Measurements from ENCODE around the gene GPR137. TPM values are rescaled to one million over a fixed set of nuclear protein-coding genes. Genes with fewer than 3 reads are reported as not detected.
A peak's percentile ranks its signal among the peaks of the same experiment; 100 is the strongest.

Gene GPR137
- total and polyA plus RNA-seq, 10 of the 15 experiments (the other 5 are each of a cell fraction or from before 2014, with no cell fraction given), result 0.37 to 29.2 (median 13.8) TPM

GRCh38 chr11:64284962-64285884 lies at the start of gene GPR137 (continued):
- no peak for TF ChIP-seq E2F8 (IDR thresholded peaks at IDR 0.05; ENCODE audit: low read depth, partially characterized antibody)
- TF ChIP-seq MTA2 (IDR thresholded peaks at IDR 0.05; ENCODE audit: low read depth), result no peak
- no peak for TF ChIP-seq MTA3 (IDR thresholded peaks at IDR 0.05; ENCODE audit: borderline replicate concordance, low read length)
- 0 out of 2 replicates have a peak, but pooled peaks have one; percentile 65 for TF ChIP-seq BACH1 (IDR thresholded peaks at IDR 0.05; ENCODE audit: borderline replicate concordance)
- TF ChIP-seq, protein P1, sequence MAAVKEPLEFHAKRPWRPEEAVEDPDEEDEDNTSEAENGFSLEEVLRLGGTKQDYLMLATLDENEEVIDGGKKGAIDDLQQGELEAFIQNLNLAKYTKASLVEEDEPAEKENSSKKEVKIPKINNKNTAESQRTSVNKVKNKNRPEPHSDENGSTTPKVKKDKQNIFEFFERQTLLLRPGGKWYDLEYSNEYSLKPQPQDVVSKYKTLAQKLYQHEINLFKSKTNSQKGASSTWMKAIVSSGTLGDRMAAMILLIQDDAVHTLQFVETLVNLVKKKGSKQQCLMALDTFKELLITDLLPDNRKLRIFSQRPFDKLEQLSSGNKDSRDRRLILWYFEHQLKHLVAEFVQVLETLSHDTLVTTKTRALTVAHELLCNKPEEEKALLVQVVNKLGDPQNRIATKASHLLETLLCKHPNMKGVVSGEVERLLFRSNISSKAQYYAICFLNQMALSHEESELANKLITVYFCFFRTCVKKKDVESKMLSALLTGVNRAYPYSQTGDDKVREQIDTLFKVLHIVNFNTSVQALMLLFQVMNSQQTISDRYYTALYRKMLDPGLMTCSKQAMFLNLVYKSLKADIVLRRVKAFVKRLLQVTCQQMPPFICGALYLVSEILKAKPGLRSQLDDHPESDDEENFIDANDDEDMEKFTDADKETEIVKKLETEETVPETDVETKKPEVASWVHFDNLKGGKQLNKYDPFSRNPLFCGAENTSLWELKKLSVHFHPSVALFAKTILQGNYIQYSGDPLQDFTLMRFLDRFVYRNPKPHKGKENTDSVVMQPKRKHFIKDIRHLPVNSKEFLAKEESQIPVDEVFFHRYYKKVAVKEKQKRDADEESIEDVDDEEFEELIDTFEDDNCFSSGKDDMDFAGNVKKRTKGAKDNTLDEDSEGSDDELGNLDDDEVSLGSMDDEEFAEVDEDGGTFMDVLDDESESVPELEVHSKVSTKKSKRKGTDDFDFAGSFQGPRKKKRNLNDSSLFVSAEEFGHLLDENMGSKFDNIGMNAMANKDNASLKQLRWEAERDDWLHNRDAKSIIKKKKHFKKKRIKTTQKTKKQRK (IDR thresholded peaks at IDR 0.05; ENCODE audit: low read depth, low read length), result no peak
- no peak for TF ChIP-seq ZNF622 (IDR thresholded peaks at IDR 0.05)
- 0 out of 2 replicates have a peak, but pooled peaks have one; percentile 2 for TF ChIP-seq ATF7 (IDR thresholded peaks at IDR 0.05; ENCODE audit: low read depth)
- peak; percentile 96 for TF ChIP-seq DPF2 (IDR thresholded peaks at IDR 0.05)
- TF ChIP-seq NBN (IDR thresholded peaks at IDR 0.05), result 0 out of 2 replicates have a peak, but pooled peaks have one; percentile 18
- no peak for TF ChIP-seq NFYB (IDR thresholded peaks at IDR 0.05; ENCODE audit: insufficient read depth, low read depth, low read length)
- peak; percentile 69 to 99 for TF ChIP-seq EGR1 (IDR thresholded peaks at IDR 0.05; ENCODE audit: borderline replicate concordance in 1 of 2, low read depth in 2 of 2, low read length in 2 of 2)
- TF ChIP-seq, protein P2, sequence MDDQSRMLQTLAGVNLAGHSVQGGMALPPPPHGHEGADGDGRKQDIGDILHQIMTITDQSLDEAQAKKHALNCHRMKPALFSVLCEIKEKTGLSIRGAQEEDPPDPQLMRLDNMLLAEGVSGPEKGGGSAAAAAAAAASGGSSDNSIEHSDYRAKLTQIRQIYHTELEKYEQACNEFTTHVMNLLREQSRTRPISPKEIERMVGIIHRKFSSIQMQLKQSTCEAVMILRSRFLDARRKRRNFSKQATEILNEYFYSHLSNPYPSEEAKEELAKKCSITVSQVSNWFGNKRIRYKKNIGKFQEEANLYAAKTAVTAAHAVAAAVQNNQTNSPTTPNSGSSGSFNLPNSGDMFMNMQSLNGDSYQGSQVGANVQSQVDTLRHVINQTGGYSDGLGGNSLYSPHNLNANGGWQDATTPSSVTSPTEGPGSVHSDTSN (IDR thresholded peaks at IDR 0.05; ENCODE audit: insufficient replicate concordance, low read depth, low read length), result no peak
- peak; percentile 25; the same call in 1 of the 2 replicates for TF ChIP-seq PKNOX1 (IDR thresholded peaks at IDR 0.05)
- peak; percentile 92 for TF ChIP-seq RELB (IDR thresholded peaks at IDR 0.05; ENCODE audit: low read depth)
- no peak for TF ChIP-seq MYC (IDR thresholded peaks at IDR 0.05; ENCODE audit: insufficient read depth, insufficient read length, insufficient replicate concordance, low read length, severe bottlenecking)
- no peak for TF ChIP-seq BMI1 (IDR thresholded peaks at IDR 0.05; ENCODE audit: borderline replicate concordance)
